IPS DF 19.7 (cell line): ENCODE results near the gene CD207.
"Not testable (repeated sequence)": the region's sequence is repeated elsewhere in the genome, so short reads cannot be mapped to it uniquely, and the experiment has no call there.

Experiments
- DNase-seq: peaks from one replicate; pipeline ENCODE4 v3.0.0-alpha.2; 2013; ENCODE audit warnings: low read depth, low spot score

The CD207 gene

GRCh38 chr2:70828914-70829824, 6.4 kb downstream of the CD207 start:
- no peak for DNase-seq

- no peak for DNase-seq
Measured at GRCh38 chr2:70828115-70828514, 7.5 kb downstream of the CD207 start.

- DNase-seq = no peak
Measured at GRCh38 chr2:70827388-70827787, 8.2 kb downstream of the CD207 start.

- no peak for DNase-seq
Measured at GRCh38 chr2:70826696-70827350, 8.8 kb downstream of the CD207 start.

- DNase-seq = no peak
Measured at GRCh38 chr2:70823249-70823648, 12.4 kb downstream of the CD207 start.

- no peak for DNase-seq
Measured at GRCh38 chr2:70822843-70823242, 12.8 kb downstream of the CD207 start.

- DNase-seq = no peak
Measured at GRCh38 chr2:70820499-70820898, 15.1 kb downstream of the CD207 start, which contains the start of gene CLEC4F. TSS of gene CLEC4F (minus strand) at chr2:70820599. CDS start at chr2:70820523, 76 bp downstream.

GRCh38 chr2:70817284-70817954, 18.2 kb downstream of the CD207 start:
- DNase-seq = no peak

- DNase-seq = no peak
Measured at GRCh38 chr2:70816726-70817125, 18.9 kb downstream of the CD207 start.

- DNase-seq = no peak
Measured at GRCh38 chr2:70808983-70809958, 26.3 kb downstream of the CD207 start.

GRCh38 chr2:70807828-70808118, 27.8 kb downstream of the CD207 start:
- DNase-seq = no peak

- no peak for DNase-seq
Measured at GRCh38 chr2:70807102-70807827, 28.4 kb downstream of the CD207 start.

- no peak for DNase-seq
Measured at GRCh38 chr2:70806620-70807019, 29.0 kb downstream of the CD207 start.

- no peak for DNase-seq
Measured at GRCh38 chr2:70806013-70806412, 29.6 kb downstream of the CD207 start.

- DNase-seq = no peak
Measured at GRCh38 chr2:70801607-70802263, 33.9 kb downstream of the CD207 start.

- DNase-seq = no peak
Measured at GRCh38 chr2:70799706-70800105, 35.9 kb downstream of the CD207 start.

- DNase-seq = not testable (repeated sequence)
Measured at GRCh38 chr2:70797996-70798395, 37.6 kb downstream of the CD207 start.

- no peak for DNase-seq
Measured at GRCh38 chr2:70797506-70797905, 38.1 kb downstream of the CD207 start.

- no peak for DNase-seq
Measured at GRCh38 chr2:70796262-70796661, 39.4 kb downstream of the CD207 start.
